Stimulated activated memory B cell treated with anti-CD40 and anti-IgM and Interleukin-4, amounts not matched to agents 10 μg/mL and 1 μg/mL and 100 μg/mL, for 72 hours (primary cell): ENCODE results near the gene MICU2.

Source experiments
- ATAC-seq: fragments of 150-1000 bp; cut with Tn5 transposase; 2 replicates; pipeline ENCODE4 v1.10.0; 2021
- H3K27ac Mint-ChIP-seq: one replicate; pipeline ENCODE4 v1.8.0; 2022; ENCODE audit warnings: mild to moderate bottlenecking, mixed read lengths
- H3K27me3 Mint-ChIP-seq: one replicate; pipeline ENCODE4 v1.8.0; 2022; ENCODE audit warnings: mixed read lengths
- H3K36me3 Mint-ChIP-seq: one replicate; pipeline ENCODE4 v1.8.0; 2022; ENCODE audit warnings: mixed read lengths
- H3K4me1 Mint-ChIP-seq: one replicate; pipeline ENCODE4 v1.8.0; 2022; ENCODE audit warnings: mixed read lengths
- H3K4me3 Mint-ChIP-seq: one replicate; pipeline ENCODE4 v1.8.0; 2022; ENCODE audit warnings: mild to moderate bottlenecking, moderate library complexity, mixed read lengths
- H3K9me3 Mint-ChIP-seq: one replicate; pipeline ENCODE4 v1.8.0; 2022; ENCODE audit warnings: mixed read lengths

MICU2 gene, protein sequence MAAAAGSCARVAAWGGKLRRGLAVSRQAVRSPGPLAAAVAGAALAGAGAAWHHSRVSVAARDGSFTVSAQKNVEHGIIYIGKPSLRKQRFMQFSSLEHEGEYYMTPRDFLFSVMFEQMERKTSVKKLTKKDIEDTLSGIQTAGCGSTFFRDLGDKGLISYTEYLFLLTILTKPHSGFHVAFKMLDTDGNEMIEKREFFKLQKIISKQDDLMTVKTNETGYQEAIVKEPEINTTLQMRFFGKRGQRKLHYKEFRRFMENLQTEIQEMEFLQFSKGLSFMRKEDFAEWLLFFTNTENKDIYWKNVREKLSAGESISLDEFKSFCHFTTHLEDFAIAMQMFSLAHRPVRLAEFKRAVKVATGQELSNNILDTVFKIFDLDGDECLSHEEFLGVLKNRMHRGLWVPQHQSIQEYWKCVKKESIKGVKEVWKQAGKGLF

DNA sequence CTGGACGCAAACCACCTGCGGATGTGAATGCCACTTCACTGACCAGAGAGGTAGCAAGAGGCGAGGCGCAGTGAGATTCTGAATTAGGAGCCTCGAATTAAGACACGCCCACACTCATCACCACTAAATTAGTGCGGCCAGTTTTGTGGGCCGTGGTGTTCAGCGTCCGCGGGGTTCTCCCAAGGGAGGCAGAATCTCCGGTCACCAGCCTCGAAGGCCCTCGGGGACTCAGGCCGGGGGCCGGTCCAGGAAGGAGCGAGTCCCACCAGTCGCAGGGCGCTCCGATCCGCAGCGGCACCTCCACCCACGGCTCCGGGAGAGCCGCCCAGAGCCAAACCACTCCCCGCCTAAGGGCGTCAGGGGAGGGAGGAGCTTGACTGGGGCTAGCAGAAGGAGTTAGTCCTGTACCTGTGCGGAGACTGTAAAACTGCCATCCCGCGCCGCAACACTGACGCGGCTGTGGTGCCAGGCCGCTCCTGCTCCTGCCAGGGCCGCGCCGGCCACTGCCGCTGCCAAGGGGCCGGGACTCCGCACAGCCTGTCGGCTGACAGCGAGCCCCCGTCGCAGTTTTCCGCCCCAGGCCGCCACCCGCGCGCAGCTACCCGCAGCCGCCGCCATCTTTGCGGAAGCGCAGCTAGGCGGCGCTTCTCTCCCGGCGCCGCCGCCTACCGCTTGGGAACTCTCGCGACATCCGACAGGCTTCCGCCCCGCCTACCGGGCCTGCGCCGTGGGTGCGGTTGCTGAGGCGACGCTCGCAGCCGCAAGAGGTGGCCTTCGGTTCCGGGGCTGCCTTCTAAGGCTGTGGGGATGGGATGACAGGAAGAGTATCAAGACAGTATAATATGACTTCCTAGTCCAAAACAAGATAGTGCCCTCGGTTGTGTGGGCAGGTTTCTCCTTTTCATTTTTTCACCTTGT is at the start of gene MICU2:
Gene MICU2, minus strand, starts transcription at position 640 of the 918 bp plus-strand sequence. Its CDS starts 22 bp downstream, at position 618.
- peak within 1 kb of the TSS; percentile 74 for H3K4me3 Mint-ChIP-seq
- peak; percentile 99 for ATAC-seq
- H3K27ac Mint-ChIP-seq, result peak within 1 kb of the TSS; percentile 86
- H3K9me3 Mint-ChIP-seq, result no peaks in the 10 kb centered on the region
- peaks cover 19% of the 10 kb centered on the region for H3K36me3 Mint-ChIP-seq
- H3K4me1 Mint-ChIP-seq, result peaks cover 41% of the 10 kb centered on the region
- H3K27me3 Mint-ChIP-seq, result no peaks in the 10 kb centered on the region

DNA sequence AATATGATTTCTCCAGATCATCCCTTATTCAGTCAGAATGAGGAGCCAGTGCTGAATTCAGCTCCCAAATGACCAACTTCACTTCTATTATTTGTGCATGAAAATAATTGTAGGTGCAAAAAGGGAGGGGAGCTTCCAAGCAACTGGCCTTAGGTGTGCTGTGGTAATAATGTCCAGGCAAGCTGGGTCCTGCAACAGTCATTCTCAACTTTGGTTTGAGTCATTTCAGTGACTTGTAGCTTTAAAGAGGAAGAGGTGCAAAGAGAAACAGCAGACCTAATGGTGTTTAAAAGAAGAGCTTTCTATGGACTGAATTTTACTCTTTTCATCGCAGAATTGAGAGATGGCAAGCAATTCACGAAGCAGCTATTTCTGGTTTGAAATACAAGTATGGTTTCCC is 37.7 kb upstream of the MICU2 start:
- no peak overlapping the region for H3K4me3 Mint-ChIP-seq

DNA sequence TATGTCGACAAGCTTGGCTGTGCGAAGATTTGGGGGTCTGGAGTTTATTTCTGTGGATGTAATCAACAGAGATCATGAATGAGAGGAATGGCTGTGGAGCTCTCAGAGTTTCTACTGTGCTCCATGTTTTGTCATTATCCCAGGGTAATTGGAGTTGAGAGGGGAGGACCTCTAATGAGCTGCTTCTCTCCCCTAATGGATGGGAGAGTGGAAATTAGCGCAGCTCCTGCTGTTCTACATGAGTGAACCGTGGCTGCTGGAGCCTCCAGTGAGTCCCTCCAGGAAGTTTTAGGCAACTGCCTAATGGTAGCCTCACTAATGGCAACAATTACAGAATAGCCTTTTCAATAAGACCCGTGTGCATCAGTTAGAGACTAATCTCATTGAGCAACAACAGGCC is 35.6 kb upstream of the MICU2 start:
- ATAC-seq, result no peak
- H3K27ac Mint-ChIP-seq, result no peak overlapping the region
- no peaks in the 10 kb centered on the region for H3K9me3 Mint-ChIP-seq
- peaks cover 8% of the 10 kb centered on the region for H3K27me3 Mint-ChIP-seq
- H3K4me1 Mint-ChIP-seq, result peaks cover 5% of the 10 kb centered on the region
- H3K4me3 Mint-ChIP-seq, result no peak overlapping the region
- no peaks in the 10 kb centered on the region for H3K36me3 Mint-ChIP-seq

More for the DNA sequence above, 37.7 kb upstream of the MICU2 start:
- no peaks in the 10 kb centered on the region for H3K36me3 Mint-ChIP-seq
- peaks cover under 1% of the 10 kb centered on the region for H3K27me3 Mint-ChIP-seq
- no peak for ATAC-seq
- H3K9me3 Mint-ChIP-seq, result no peaks in the 10 kb centered on the region
- H3K27ac Mint-ChIP-seq, result no peak overlapping the region
- peaks cover 5% of the 10 kb centered on the region for H3K4me1 Mint-ChIP-seq

DNA sequence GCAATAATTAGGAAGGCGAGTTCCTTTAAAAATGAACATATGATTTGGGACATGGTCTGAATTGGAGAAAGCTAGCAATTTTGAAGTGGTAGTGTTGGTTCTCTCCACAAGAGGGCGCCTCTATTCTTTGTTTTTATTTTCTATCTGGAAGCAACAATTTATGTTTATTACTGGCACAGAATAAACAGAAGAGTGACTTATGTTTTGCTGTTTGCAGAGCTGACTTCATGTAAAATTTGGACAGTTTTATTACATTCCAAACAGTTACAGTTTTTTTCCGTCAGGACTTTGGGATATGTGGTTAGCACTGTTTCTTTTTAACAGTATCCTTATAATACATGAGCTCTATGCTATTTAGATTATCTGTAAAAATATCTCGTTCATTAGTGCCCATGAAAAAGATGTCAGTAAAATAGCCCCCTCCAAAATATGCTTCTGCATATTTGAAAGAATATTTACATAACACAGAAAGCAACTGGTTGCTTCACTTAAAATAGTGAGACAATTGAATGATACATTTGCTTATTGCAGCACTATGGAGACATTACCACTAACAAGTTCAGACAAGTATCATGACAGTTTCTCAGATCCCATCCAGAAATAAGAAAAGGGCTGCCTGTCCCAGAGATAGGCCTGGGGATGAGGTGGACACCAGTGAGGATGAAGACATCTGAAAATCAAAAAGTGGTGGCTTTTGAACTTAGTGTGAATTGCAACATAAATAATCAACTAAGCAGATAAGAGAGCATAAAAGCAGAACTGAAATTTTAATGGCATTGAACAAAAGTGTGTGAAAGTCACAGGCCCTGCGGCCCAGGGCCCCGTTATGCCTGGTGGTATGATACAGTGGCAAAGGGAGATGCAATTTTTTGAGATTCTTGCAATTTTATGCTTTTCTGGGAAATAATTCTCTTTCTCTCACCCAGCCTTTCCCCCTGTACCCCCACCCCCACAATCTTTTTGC is 34.6 kb upstream of the MICU2 start:
- Mint-ChIP-seq H3K27me3 (peaks cover 8% of the 10 kb centered on the region), H3K4me3 (no peak overlapping the region), H3K4me1 (peaks cover 5% of the 10 kb centered on the region), H3K27ac (no peak overlapping the region), H3K36me3 (no peaks in the 10 kb centered on the region), H3K9me3 (no peaks in the 10 kb centered on the region)
- ATAC-seq, result no peak

DNA sequence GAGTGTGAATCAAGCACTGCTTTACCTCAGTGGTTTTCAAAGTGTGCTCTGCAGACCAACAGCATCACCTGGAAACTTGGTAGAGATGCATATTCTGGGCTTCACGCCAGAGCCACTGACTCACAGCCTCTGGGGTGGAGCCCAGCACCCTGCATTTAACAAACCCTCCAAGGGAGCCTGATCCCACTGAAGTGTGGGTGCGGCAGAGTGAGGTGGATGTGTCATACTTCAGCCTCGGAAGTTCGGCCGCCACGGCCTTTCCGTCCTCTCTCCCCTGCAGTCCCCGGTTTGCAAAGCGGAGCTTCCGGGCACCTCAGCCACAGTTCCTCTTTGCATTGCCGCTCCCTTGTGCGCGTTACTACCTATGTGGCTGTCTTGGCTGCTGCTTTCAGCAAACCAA is 33.3 kb upstream of the MICU2 start:
- Mint-ChIP-seq H3K27me3 (peaks cover 8% of the 10 kb centered on the region), H3K4me1 (peaks cover 5% of the 10 kb centered on the region), H3K4me3 (no peak overlapping the region), H3K9me3 (no peaks in the 10 kb centered on the region), H3K27ac (no peak overlapping the region), H3K36me3 (no peaks in the 10 kb centered on the region)
- ATAC-seq, result peak; percentile 36

DNA sequence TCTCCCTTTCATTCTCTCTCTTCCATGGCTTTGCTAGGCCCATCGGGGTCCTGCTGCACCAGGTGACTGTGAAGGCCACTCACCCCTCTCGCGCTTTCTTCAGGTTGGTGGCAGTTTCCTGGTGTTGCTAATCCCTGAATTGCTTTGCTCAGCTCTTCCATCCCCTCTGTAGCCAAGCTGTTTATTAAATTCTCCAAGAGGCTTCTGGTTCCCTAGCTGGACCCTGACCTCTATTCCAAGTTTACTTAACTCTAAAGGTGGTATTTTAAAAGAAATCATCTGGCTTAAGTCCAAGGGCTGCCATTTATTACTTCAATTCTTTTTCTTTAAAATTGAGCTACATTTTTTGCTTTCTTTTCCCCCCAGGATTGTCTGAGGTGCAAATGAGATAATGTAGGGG is 32.7 kb upstream of the MICU2 start:
- Mint-ChIP-seq H3K27me3 (peaks cover 9% of the 10 kb centered on the region), H3K9me3 (peaks cover 3% of the 10 kb centered on the region), H3K27ac (no peak overlapping the region), H3K4me3 (no peak overlapping the region), H3K36me3 (peaks cover 3% of the 10 kb centered on the region), H3K4me1 (peaks cover 5% of the 10 kb centered on the region)
- ATAC-seq, result no peak

DNA sequence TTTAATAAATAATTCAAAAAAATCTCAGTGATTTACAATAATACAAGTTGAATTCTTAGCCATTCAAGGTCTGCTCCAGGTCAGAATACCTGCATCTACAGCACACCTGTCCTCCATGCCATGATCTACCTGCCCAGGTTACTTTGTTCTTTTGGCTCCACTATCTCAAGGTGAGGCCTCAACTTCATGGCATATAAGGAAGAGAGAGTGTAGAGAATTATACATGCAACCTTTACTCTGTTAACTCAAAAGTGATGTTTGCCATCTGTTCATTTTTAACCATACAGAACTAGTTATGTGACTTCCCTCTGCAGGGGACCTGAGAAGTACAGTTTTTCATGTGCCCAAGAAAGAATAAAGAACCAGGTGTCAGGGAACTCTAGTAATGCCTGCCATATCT is 28.2 kb upstream of the MICU2 start:
- no peaks in the 10 kb centered on the region for H3K4me1 Mint-ChIP-seq
- H3K27ac Mint-ChIP-seq, result no peak overlapping the region
- peaks cover 20% of the 10 kb centered on the region for H3K27me3 Mint-ChIP-seq
- peaks cover 9% of the 10 kb centered on the region for H3K36me3 Mint-ChIP-seq
- peaks cover 10% of the 10 kb centered on the region for H3K9me3 Mint-ChIP-seq
- ATAC-seq, result no peak
- H3K4me3 Mint-ChIP-seq, result no peak overlapping the region

DNA sequence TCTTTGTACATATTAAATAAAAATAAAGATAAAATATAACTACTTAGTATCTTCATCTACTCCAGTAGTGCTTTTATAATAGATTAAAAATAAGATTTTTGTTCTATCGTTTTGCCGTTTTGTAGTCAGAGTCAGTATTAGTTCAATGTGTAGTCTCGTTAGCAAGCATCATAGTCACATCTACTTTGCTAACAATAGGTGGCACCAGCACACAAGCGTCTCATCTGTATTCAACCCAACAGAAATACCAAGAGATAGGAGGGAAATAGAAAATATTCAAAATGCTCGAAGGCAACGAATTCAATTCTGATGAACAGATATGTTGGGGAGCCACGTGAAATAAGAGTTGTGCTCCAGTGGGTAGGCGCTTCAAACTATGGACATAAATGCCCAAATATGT is 21.4 kb upstream of the MICU2 start:
- Mint-ChIP-seq H3K27ac (no peak overlapping the region), H3K4me1 (peaks cover 4% of the 10 kb centered on the region), H3K27me3 (no peaks in the 10 kb centered on the region), H3K4me3 (no peak overlapping the region), H3K36me3 (no peaks in the 10 kb centered on the region), H3K9me3 (no peaks in the 10 kb centered on the region)
- no peak for ATAC-seq

DNA sequence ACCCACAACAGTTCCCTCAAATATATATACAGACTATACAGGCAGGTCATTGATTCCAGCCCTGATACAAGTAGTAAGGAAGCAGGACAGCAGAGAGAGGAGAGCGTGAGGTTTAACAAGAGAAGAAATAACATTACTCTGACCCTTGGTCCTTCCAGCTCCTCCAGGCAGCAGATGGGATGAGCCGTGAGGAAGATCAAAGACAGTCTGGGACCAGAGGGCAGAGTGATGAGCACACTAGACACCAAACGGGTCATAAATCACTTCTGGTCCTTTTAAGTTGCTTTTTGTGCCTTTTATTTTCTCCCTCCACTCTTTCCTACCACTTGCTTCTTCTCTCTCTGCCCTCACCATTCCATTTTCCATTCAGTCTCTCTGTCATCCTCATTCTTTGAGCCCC is 16.9 kb upstream of the MICU2 start:
- Mint-ChIP-seq H3K4me3 (no peak overlapping the region), H3K27me3 (no peaks in the 10 kb centered on the region), H3K9me3 (no peaks in the 10 kb centered on the region), H3K4me1 (peaks cover 13% of the 10 kb centered on the region), H3K27ac (no peak overlapping the region), H3K36me3 (no peaks in the 10 kb centered on the region)
- ATAC-seq, result no peak

DNA sequence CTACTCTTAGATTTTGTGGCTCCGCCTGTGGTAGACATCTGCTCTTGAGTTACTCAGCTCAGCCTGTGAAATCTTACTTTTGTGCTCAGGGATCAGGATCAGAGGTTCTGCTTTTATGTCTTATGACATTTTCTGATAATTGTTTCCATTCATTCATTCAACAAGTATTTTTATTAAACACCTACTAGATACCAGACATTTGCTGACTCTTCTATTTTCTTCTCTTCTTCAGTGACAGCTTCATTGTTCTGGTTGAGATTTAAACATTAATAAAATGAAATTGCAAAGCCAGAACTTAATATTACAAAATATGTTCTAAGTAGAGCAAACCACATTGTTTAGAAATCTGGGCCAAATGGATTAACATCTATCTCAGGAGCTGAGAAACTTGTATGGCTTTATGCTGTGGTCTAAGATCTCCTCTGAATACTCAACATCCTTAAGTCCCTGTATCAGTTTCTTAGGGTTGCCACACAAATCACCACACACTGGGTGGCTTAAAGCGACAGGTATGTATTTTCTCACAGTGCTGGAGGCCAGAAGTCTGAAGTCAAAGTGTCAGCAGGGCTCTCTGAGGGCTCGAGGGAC is 15.8 kb upstream of the MICU2 start:
- Mint-ChIP-seq H3K36me3 (no peaks in the 10 kb centered on the region), H3K27ac (no peak overlapping the region), H3K9me3 (no peaks in the 10 kb centered on the region), H3K27me3 (no peaks in the 10 kb centered on the region), H3K4me3 (no peak overlapping the region), H3K4me1 (peaks cover 8% of the 10 kb centered on the region)
- no peak for ATAC-seq

DNA sequence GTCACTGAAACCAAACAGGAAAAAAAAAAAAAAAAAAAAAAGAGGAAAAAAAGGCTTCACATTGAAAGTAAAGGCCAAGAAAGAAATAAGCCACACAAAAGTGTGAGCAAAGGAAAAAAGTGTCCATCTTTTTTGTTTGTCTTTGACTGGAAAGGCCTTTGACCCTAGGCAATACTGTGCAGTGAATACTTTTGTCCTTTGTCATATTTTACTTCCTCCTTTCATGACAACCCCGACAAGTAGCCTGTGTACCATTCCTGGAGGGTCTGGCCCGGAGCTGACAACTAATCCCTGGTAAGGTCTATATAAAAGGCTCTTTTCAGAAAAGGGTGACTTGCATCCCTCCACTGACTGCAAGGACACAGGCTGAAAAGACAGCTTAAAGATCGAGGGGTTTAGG is 12.9 kb upstream of the MICU2 start:
- Mint-ChIP-seq H3K36me3 (no peaks in the 10 kb centered on the region), H3K4me1 (peaks cover 8% of the 10 kb centered on the region), H3K27ac (no peak overlapping the region), H3K9me3 (no peaks in the 10 kb centered on the region), H3K27me3 (no peaks in the 10 kb centered on the region), H3K4me3 (no peak overlapping the region)
- peak; percentile 41 for ATAC-seq

DNA sequence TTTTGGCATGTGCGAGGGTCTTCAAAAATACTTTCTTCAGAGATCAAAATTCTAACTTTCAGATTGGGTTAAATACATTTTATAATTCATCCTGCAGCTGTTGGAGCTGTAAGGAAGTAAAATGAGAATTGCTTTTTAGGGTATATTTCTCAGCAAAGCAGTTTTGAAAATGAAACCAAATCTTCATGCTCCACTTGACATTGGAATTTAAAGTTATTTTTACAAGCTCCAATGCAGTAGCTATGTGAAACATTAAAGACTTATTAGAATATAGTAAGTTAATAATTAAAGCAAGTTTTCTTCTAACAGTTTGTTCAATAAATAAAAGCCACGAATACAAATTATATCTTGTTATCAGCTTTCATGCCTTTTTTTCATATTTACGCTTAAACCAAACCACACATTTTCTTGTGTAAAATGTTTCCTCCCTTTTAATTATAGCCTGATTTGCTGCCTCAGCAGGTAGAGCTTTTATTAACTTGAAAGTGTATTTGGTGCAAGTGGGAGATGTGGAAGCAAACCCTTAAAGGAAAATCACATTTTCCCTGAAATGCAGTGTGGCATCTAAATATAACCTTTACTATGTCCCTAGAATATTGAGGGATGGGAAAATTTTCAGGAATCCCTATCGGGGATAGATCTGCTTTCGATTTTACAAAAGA is 12.4 kb upstream of the MICU2 start:
- H3K4me3 Mint-ChIP-seq, result no peak overlapping the region
- H3K9me3 Mint-ChIP-seq, result no peaks in the 10 kb centered on the region
- H3K27ac Mint-ChIP-seq, result no peak overlapping the region
- no peak for ATAC-seq
- no peaks in the 10 kb centered on the region for H3K27me3 Mint-ChIP-seq
- H3K4me1 Mint-ChIP-seq, result peaks cover 8% of the 10 kb centered on the region
- no peaks in the 10 kb centered on the region for H3K36me3 Mint-ChIP-seq

DNA sequence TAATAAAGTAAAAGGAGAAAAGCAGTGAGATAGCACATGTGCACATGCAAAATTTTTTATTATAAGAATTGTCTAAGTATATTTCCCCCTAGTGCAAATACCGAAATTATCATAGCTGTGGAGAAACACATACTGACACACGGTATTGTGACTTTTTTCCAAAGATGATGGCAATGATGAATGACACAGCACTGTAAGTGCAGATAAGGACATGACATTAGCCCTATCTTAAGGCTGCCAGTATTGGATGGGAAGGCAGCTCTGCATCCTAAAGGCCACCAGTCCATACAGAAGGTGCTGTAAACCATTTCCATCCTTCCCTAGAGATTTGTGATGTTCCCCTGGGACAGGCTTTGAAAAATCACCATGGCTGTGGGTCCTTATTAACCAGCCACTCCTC is 11.5 kb upstream of the MICU2 start:
- Mint-ChIP-seq H3K36me3 (no peaks in the 10 kb centered on the region), H3K27me3 (peaks cover under 1% of the 10 kb centered on the region), H3K4me3 (no peak overlapping the region), H3K4me1 (peaks cover 8% of the 10 kb centered on the region), H3K27ac (no peak overlapping the region), H3K9me3 (no peaks in the 10 kb centered on the region)
- no peak for ATAC-seq

DNA sequence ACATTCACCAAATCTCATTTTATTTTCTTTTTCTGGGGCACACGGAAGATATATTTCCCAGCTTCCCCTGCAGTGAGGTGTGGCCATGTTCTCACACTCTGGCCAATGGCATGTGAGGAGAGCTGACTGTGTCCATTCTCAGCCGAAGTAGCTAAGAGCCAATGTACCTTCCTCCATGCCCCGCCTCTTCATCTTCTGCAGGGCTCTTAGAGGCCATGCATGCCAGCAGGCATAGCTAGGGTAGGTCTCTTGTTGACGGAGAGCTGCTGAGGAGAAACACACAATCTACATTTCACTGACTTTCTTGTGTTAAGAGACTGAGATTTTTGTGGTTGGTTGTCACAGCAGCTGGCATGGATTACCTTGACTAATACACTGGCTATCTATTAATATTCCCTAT is 9.8 kb upstream of the MICU2 start:
- Mint-ChIP-seq H3K27ac (no peak overlapping the region), H3K9me3 (no peaks in the 10 kb centered on the region), H3K4me3 (no peak overlapping the region), H3K4me1 (peaks cover 8% of the 10 kb centered on the region), H3K36me3 (no peaks in the 10 kb centered on the region), H3K27me3 (peaks cover 15% of the 10 kb centered on the region)
- no peak for ATAC-seq
